UCSD-AML1 (cell line): ENCODE results near the gene PPOX.

ENCODE experiments used
- DNase-seq: peaks from one replicate; lab custom pipeline; 2025; ENCODE audit not compliant: unreplicated experiment; lab: John Stamatoyannopoulos, UW

PPOX gene

GRCh38 chr1:161220002-161220401, 53.8 kb downstream of the PPOX start:
- no peak for DNase-seq
